Measurements from ENCODE around the gene LTBP2.

The LTBP2 gene

DNA sequence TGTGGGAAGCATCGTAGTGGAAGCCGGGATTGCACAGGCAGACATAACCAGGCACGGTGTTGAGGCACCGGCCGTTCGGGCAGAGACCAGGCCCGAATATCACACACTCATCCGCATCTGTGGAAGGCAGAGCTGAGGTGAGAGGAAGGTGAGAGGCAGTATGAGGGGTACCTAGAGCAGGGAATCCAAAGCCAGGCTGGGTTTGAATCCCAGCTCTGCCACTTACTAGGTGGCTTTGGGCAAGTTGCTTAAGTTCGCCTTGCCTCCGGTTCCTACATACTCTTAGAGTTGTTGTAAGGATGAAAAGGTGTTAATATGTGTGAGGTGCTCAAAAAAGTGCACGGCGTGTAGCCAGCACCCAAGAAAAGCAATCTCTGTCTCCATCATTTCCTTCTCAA, 108.1 kb downstream of the LTBP2 start:
- peak; percentile 32 for DNase-seq

- DNase-seq: peak; percentile 42
These were observed 108.6 kb downstream of the LTBP2 start for GRCh38 chr14:74503291-74503937.

GRCh38 chr14:74502236-74503019, 109.6 kb downstream of the LTBP2 start:
- DNase-seq: peak; percentile 44

DNA sequence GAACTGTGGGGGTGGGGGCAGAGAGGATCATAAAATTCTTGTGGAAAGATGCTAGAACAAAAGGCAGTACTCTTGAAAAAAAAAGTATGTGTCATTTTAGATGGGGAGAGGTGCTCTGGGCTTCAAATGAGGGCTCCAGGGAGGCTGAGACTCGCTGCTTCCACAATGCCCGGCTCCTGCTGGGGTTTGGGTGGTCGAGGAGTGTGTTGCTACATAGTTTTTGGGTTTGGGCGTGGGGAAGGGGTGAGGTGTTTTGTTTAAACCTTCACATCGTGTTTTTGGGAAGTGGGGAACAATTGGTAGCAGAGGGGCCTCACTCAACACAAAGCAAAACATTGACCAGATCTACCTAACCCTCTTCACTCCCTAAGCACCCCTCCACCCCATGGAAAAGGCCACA, 110.3 kb downstream of the LTBP2 start:
- no peak for DNase-seq

DNA sequence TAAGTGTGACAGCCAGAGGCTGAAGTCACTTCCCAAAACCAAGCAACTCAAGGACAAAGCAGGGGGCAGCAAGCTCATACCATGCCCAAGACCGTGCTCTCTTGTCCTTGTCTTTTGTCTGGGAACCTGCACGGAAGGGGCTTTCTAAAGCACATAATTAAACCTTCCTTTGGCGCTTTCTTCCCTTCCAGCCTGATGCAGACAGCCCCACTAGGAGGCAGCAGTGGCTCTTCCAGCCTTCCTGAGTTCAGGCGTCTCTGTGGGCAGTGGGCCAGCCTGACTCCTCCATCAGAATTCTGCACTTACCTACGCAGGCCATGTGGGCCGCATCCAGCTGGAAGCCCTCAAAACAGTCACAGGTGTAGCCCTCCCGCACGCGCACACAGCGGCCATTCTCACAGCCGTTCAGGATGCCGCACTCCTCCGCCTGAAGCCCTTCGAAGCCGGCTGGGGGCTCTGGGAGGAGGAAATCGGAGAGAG, 110.9 kb downstream of the LTBP2 start:
- peak; percentile 40 for DNase-seq

DNA sequence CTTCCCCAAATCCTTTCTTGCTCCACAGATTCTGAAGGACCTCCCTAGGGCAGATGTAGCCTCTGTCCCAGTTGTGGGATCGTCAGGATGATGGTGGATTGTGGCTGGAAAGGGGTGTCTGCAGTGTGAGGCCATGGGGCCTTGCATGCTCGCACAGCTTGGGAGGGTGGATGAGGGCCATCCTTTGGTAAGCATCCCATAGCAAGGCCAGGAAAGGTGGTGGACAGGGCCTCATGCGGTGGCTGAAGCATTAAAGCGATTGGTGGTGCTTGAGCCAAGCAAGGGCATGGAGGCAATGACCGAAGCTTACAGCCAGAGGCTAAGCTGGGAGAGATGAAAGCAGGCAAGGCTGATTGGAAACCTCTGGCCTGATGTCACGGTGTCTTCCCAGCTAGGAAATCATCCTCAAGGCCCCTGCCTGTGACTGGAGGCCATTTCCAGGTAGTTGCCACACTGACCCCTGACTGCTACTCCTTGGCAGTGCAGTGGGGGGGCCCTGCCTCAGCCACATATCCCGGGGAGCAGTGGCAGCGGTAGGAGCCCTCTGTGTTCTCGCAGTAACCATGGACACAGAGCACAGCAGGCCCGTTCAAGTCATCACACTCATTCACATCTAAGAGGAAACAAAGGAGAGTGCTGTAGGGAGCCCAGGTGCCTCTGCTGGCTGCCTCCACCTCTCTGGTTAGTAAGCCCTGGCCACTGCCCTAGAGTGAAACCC, 111.5 kb downstream of the LTBP2 start:
- DNase-seq: no peak

DNA sequence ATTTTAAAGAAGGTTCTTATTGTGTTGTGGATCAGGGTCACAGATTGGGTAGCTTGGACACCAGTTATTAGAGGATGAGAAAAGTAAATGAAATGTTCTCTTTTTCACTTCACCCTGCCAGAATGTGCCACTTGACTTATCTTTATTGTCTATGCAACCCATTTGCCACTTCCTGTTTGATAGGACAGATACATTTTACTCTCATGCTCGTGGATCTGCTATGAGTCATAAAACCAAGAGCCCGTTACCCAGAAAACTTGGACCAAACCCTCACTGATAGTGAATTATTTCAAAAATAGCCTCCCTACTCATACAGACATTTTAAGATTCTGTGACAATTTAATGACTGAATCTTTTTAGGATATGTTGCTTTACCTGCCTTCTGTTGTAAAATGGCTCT, 116.7 kb downstream of the LTBP2 start:
- DNase-seq: no peak

- DNase-seq: peak; percentile 99
These were observed 118.4 kb downstream of the LTBP2 start, which contains the start of gene ISCA2 for GRCh38 chr14:74493343-74494261. ISCA2 (plus strand) TSS chr14:74493765; CDS start chr14:74493775, 10 bp downstream.

DNA sequence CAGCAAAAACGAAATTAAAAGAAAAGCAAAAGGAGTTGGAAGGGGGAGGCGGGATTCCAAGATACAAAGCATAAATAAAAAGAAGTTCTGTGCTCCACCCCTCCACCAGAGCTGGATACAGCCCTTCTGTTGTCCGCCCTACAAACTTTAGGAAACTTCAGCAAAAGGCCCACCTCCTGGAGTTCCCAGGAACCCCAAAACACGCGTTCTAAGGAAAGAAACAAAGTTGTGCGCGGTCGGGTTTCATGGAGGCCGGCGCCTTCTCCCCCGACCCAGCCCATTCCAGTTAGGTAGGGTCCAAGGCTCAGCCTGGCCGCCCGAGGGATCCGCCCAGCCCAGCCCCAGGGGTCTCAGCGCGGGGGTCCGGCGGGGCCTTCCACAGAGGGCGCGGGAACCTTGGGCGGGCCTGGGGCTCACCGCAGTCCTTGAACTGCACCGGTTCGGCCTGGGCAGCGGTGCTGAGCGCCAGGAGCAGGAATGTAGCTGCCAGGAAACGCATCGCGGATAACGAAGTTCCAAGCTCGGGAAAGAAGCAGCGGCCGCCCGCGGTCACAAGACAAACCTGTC, 119.2 kb downstream of the LTBP2 start, which contains the start of gene NPC2:
TSS of gene NPC2 (minus strand) at position 530 of the 567 bp plus-strand sequence. CDS start at position 499, 31 bp downstream.
- no peak for DNase-seq

- DNase-seq: no peak
These were observed 119.9 kb downstream of the LTBP2 start for GRCh38 chr14:74491956-74492775.

DNA sequence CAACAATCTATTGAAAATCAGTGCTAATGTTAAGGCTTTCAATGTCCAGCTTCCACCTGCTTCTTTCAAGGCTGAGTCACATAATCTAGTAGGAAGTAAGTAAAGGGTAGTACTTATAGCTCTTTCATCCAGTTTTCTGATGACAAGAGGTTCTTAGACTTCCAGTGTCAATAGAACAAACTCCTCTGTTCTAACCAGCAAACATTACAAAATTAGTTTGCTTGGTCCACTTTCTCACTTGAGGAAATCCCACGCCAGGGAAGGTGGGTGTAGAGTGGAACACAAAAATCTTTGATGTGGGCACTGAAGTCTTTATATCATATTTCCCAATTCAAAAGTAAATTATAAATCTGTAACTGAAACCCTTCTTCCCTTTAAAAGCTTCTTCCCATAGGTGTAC, 121.6 kb downstream of the LTBP2 start:
- DNase-seq: no peak

- DNase-seq: no peak
These were observed 123.1 kb downstream of the LTBP2 start for GRCh38 chr14:74488786-74489397.

GRCh38 chr14:74486164-74486563, 125.9 kb downstream of the LTBP2 start:
- no peak for DNase-seq

GRCh38 chr14:74483321-74483720, 128.7 kb downstream of the LTBP2 start:
- no peak for DNase-seq

DNA sequence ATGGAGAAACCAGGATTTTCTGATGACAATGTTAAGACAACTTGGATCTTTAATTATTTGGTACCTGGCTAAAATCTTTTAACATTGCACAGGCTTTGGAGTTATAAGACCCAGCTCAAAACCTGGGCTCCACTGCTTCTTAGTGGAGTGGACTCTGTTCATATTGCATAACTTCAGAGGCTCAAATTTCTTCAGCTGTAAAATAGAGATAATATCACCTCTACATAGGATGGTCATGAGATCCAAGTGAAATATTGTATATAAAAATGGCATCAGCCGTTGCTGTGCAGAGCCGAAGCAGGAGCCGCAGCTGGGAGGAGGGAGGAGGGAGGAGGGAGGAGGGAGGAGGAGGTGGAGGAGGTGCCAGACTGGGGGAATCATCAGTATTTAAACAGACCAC, 129.5 kb downstream of the LTBP2 start:
- no peak for DNase-seq

DNA sequence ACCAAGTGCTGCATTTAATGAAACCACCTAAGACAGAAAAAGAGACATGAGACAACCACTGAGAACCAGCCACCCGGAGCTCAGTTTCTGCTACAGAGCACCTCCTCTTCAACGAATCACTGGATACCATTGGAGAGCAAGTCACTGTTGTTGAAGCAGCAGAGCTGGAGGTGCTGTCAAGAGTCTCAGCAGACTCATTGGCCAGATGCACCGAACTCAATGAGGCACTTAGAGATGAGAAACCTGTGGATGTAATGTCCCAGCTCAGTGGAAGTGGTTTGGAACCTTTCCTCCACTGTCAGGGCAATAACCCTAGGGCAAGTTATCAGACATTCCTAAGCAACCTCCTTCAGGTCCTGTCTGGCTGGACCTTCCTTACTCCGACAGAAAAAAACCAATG, 132.0 kb downstream of the LTBP2 start:
- no peak for DNase-seq

GRCh38 chr14:74478996-74479635, 132.9 kb downstream of the LTBP2 start:
- DNase-seq: no peak

GRCh38 chr14:74476607-74477006, 135.4 kb downstream of the LTBP2 start:
- no peak for DNase-seq

DNA sequence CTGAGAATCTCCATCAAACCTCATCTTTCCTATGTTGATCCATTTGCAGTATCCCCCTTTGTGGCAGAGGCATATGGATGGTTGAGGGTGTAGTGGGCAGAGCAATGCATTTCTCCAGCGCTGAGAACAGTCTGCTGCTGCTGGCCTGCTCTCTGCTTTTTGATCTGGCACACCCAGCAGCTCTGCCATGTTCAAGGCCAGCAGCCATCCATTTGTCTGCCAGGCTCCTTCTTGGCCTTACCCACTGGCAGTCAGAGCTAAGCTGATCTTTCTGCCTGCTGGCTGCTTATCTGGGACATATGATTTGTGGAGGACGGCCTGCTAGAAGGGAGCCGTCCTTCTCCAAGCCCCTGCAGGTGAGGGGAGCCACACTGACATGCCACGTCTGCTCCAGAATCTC, 135.9 kb downstream of the LTBP2 start:
- DNase-seq: no peak

- DNase-seq: no peak
These were observed 136.4 kb downstream of the LTBP2 start for GRCh38 chr14:74475678-74476077.
